ENCODE data around the gene FBXO42. TPM values are rescaled to one million over a fixed set of nuclear protein-coding genes. Genes with fewer than 3 reads are reported as not detected.
"Not testable (repeated sequence)": the region's sequence is repeated elsewhere in the genome, so short reads cannot be mapped to it uniquely, and the experiment has no call there.

Gene FBXO42
- total RNA-seq, 4 donors from 2014 or later: 22.0 to 52.6 (median 35.3) TPM

- no peak for TF ChIP-seq POLR2AphosphoS5 (IDR thresholded peaks at IDR 0.05)
- TF ChIP-seq EP300 (IDR thresholded peaks at IDR 0.05): no peak
- TF ChIP-seq CTCF (IDR thresholded peaks at IDR 0.05): no peak
- TF ChIP-seq POLR2A (IDR thresholded peaks at IDR 0.05; ENCODE audit: low read depth): no peak
- no peak for DNase-seq (ENCODE audit: extremely low spot score)
- no peaks in the 10 kb centered on the region for H3K27me3 ChIP-seq
- 95% methylated on average over 14 of the region's 14 CpGs for WGBS
- no peak overlapping the region for H3K4me3 ChIP-seq
- H3K4me1 ChIP-seq: peaks cover 22 to 52% (median 44%) of the 10 kb centered on the region in 4 donors
- H3K36me3 ChIP-seq: no peaks in the 10 kb centered on the region
- intact Hi-C loops (cut with DNase I): no loop called here
- H3K27ac ChIP-seq (replicated peaks in 1 of 4): peak overlapping the region in 1 of 4 donors; percentile 23
- H3K9me3 ChIP-seq: no peaks in the 10 kb centered on the region
Measured at GRCh38 chr1:16348414-16349182, 3.7 kb downstream of the FBXO42 start.

- 95% methylated on average over 6 of the region's 6 CpGs for WGBS
- H3K4me3 ChIP-seq; H3K9me3 ChIP-seq; intact Hi-C loops (cut with DNase I); H3K27me3 ChIP-seq; H3K36me3 ChIP-seq; H3K27ac ChIP-seq (replicated peaks in 1 of 4); DNase-seq (ENCODE audit: extremely low spot score): not testable (repeated sequence)
- peaks cover 7 to 36% (median 17%) of the 10 kb centered on the region in 4 donors for H3K4me1 ChIP-seq
Measured at GRCh38 chr1:16343276-16343675, 9.0 kb downstream of the FBXO42 start.

GRCh38 chr1:16342331-16343062 is 9.8 kb downstream of the FBXO42 start:
- no peak for TF ChIP-seq EP300 (IDR thresholded peaks at IDR 0.05)
- no peak for TF ChIP-seq CTCF (IDR thresholded peaks at IDR 0.05)
- no peak for TF ChIP-seq POLR2AphosphoS5 (IDR thresholded peaks at IDR 0.05)
- TF ChIP-seq POLR2A (IDR thresholded peaks at IDR 0.05; ENCODE audit: low read depth): no peak
- intact Hi-C loops (cut with DNase I): no loop called here

GRCh38 chr1:16340673-16341072 is 11.6 kb downstream of the FBXO42 start:
- no peak overlapping the region for H3K4me3 ChIP-seq

More at GRCh38 chr1:16342331-16343062, 9.8 kb downstream of the FBXO42 start:
- no peak overlapping the region for H3K27ac ChIP-seq (replicated peaks in 1 of 4)
- no peak for DNase-seq (ENCODE audit: extremely low spot score)
- WGBS: 85% methylated on average over 10 of the region's 10 CpGs
- H3K4me1 ChIP-seq: peaks cover 6 to 33% (median 16%) of the 10 kb centered on the region in 4 donors
- H3K4me3 ChIP-seq: no peak overlapping the region
- no peaks in the 10 kb centered on the region for H3K9me3 ChIP-seq
- no peaks in the 10 kb centered on the region for H3K27me3 ChIP-seq
- H3K36me3 ChIP-seq: no peaks in the 10 kb centered on the region

GRCh38 chr1:16338961-16339360 is 13.3 kb downstream of the FBXO42 start:
- Histone ChIP-seq H3K9me3 (no peaks in the 10 kb centered on the region), H3K27me3 (no peaks in the 10 kb centered on the region), H3K27ac (replicated peaks in 1 of 4) (no peak overlapping the region), H3K4me1 (peaks cover 13 to 41% (median 24%) of the 10 kb centered on the region in 4 donors), H3K36me3 (no peaks in the 10 kb centered on the region), H3K4me3 (no peak overlapping the region)
- no peak for TF ChIP-seq EP300 (IDR thresholded peaks at IDR 0.05)
- DNase-seq (ENCODE audit: extremely low spot score): no peak
- 95% methylated on average over 5 of the region's 5 CpGs for WGBS
- intact Hi-C loops (cut with DNase I): no loop called here

More at GRCh38 chr1:16340673-16341072, 11.6 kb downstream of the FBXO42 start:
- no peak for TF ChIP-seq POLR2AphosphoS5 (IDR thresholded peaks at IDR 0.05)
- peaks cover 8 to 30% (median 21%) of the 10 kb centered on the region in 4 donors for H3K4me1 ChIP-seq
- no peaks in the 10 kb centered on the region for H3K9me3 ChIP-seq
- intact Hi-C loops (cut with DNase I): no loop called here
- H3K36me3 ChIP-seq: no peaks in the 10 kb centered on the region
- WGBS: 90% methylated on average over 1 of the region's 1 CpG
- no peak overlapping the region for H3K27ac ChIP-seq (replicated peaks in 1 of 4)
- no peak for DNase-seq (ENCODE audit: extremely low spot score)
- no peaks in the 10 kb centered on the region for H3K27me3 ChIP-seq

GRCh38 chr1:16334655-16335340 is 17.5 kb downstream of the FBXO42 start:
- TF ChIP-seq EP300 (IDR thresholded peaks at IDR 0.05) (no peak), POLR2AphosphoS5 (IDR thresholded peaks at IDR 0.05) (no peak), CTCF (IDR thresholded peaks at IDR 0.05) (no peak), POLR2A (IDR thresholded peaks at IDR 0.05; ENCODE audit: low read depth) (no peak)
- H3K27me3 ChIP-seq: no peaks in the 10 kb centered on the region
- no peak for DNase-seq (ENCODE audit: extremely low spot score)
- H3K4me1 ChIP-seq: peaks cover 9 to 39% (median 23%) of the 10 kb centered on the region in 4 donors
- 87% methylated on average over 7 of the region's 7 CpGs for WGBS
- intact Hi-C loops (cut with DNase I): no loop called here
- no peaks in the 10 kb centered on the region for H3K36me3 ChIP-seq
- H3K9me3 ChIP-seq: no peaks in the 10 kb centered on the region
- no peak overlapping the region for H3K4me3 ChIP-seq
- no peak overlapping the region for H3K27ac ChIP-seq (replicated peaks in 1 of 4)

All from esophagus muscularis mucosa (tissue), 4 donors.